AG04450 (cell line): Measurements from ENCODE around the gene SMYD2. TPM values are rescaled to one million over a fixed set of nuclear protein-coding genes. Genes with fewer than 3 reads are reported as not detected.

Source experiments
- CTCF ChIA-PET: fragments of 300-600, 350-600 bp; formaldehyde crosslinking; extraction: SDS; loops from one replicate; lab custom pipeline; 2022; ENCODE audit warnings: antibody characterized with exemption, inconsistent platforms; lab: Charles Lee
- POLR2A ChIA-PET: fragments of 350-600 bp; formaldehyde crosslinking; extraction: SDS; loops from one replicate; lab custom pipeline; 2021; ENCODE audit warnings: antibody characterized with exemption, inconsistent platforms; lab: Yijun Ruan, JAX
- DNase-seq: peaks from one replicate; pipeline ENCODE4 v3.0.0-alpha.2; 2011; ENCODE audit warnings: low read depth, low spot score
- H3K27ac ChIP-seq: one replicate; pipeline ENCODE4 v1.5.1; 2012; ENCODE audit warnings: low read depth, low read length, control low read depth
- H3K27me3 ChIP-seq: one replicate; pipeline ENCODE4 v1.6.0; 2012; ENCODE audit warnings: low read length; ENCODE audit not compliant: control insufficient read depth, insufficient read depth
- H3K4me3 ChIP-seq: 2 replicates; pipeline ENCODE4 v1.5.1; 2011; ENCODE audit warnings: mild to moderate bottlenecking, low read depth, low read length, control low read depth
- H3K9me3 ChIP-seq: 2 replicates; pipeline ENCODE4 v1.5.1; 2012; ENCODE audit warnings: low read length; ENCODE audit not compliant: control insufficient read depth, insufficient read depth
- polyA plus RNA-seq: library from polyadenylated mRNA; depleted of rRNA; stranded (reverse); fragments of >200 nt; gene quantifications from 2 replicates; pipeline ENCODE4 v1.2.3, GENCODE V29; 2011
- TF ChIP-seq, protein P1 (sequence below): IDR thresholded peaks from 2 replicates; pipeline ENCODE4 v1.5.1; 2011; ENCODE audit warnings: low read depth, low read length, control low read depth, inconsistent platforms

Gene SMYD2
- polyA plus RNA-seq, 1 experiment: 54.7 TPM

DNA sequence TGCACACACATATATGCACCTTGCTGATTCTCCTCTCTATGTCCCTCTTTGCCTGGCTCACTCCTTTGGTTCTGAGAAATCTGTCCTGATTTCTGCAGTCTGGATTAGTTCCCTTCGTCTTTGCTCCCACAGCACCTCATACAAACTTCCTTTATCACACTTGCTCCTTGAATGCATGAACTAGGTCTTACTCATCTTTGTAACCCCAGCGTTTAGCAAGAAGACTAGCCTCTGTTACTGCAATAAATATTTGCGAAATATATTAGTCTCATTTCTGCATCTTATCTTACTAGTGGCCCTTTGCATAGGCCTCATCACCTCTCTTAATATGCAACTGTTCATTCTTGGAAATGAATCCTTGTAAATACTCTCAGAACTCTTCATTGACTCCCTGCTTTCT, 11.4 kb downstream of the SMYD2 start:
- no peak overlapping the region for H3K27ac ChIP-seq
- H3K4me3 ChIP-seq: no peak overlapping the region
- no peaks in the 10 kb centered on the region for H3K27me3 ChIP-seq
- no peak for DNase-seq
- ChIA-PET CTCF (interaction anchor here (0.7 to 3.6 kb wide), 3 partner anchors 31 to 40 kb away, joined by 4 to 29 read pairs (median 16); no protein-coding TSS in a partner anchor), POLR2A (no interaction called here)
- no peaks in the 10 kb centered on the region for H3K9me3 ChIP-seq
- TF ChIP-seq, protein P1, sequence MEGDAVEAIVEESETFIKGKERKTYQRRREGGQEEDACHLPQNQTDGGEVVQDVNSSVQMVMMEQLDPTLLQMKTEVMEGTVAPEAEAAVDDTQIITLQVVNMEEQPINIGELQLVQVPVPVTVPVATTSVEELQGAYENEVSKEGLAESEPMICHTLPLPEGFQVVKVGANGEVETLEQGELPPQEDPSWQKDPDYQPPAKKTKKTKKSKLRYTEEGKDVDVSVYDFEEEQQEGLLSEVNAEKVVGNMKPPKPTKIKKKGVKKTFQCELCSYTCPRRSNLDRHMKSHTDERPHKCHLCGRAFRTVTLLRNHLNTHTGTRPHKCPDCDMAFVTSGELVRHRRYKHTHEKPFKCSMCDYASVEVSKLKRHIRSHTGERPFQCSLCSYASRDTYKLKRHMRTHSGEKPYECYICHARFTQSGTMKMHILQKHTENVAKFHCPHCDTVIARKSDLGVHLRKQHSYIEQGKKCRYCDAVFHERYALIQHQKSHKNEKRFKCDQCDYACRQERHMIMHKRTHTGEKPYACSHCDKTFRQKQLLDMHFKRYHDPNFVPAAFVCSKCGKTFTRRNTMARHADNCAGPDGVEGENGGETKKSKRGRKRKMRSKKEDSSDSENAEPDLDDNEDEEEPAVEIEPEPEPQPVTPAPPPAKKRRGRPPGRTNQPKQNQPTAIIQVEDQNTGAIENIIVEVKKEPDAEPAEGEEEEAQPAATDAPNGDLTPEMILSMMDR: no peak

DNA sequence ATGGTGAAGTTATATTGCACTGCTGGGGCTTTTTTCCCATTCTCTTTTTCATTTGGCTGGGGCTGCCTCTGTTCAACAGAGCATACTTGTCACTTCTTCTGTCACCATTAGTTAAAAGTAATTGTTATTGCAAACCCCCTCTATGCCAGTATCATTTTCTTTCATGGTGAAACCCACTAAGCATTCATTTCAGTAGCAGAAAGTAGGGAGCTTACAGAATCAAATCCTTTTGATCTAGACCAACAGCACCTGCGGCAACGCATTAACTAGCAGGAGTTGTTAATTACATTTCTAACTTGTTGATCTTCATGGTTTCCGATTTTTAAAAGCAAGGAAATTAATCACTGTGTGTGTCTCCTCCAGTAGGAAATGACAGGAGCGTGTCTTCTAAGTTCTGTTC, 15.0 kb downstream of the SMYD2 start:
- no peaks in the 10 kb centered on the region for H3K27me3 ChIP-seq
- TF ChIP-seq, protein P1: no peak
- H3K27ac ChIP-seq: no peak overlapping the region
- no peak overlapping the region for H3K4me3 ChIP-seq
- ChIA-PET POLR2A (interaction anchor here (1.2 kb wide), 1 partner anchor 15 kb away, joined by 3 read pairs; the partner anchor contains the start of gene SMYD2), CTCF (interaction anchor here (1.0 to 4.2 kb wide), 2 partner anchors 35 to 36 kb away, joined by 3 to 28 read pairs; no protein-coding TSS in a partner anchor)
- no peaks in the 10 kb centered on the region for H3K9me3 ChIP-seq
- DNase-seq: no peak

DNA sequence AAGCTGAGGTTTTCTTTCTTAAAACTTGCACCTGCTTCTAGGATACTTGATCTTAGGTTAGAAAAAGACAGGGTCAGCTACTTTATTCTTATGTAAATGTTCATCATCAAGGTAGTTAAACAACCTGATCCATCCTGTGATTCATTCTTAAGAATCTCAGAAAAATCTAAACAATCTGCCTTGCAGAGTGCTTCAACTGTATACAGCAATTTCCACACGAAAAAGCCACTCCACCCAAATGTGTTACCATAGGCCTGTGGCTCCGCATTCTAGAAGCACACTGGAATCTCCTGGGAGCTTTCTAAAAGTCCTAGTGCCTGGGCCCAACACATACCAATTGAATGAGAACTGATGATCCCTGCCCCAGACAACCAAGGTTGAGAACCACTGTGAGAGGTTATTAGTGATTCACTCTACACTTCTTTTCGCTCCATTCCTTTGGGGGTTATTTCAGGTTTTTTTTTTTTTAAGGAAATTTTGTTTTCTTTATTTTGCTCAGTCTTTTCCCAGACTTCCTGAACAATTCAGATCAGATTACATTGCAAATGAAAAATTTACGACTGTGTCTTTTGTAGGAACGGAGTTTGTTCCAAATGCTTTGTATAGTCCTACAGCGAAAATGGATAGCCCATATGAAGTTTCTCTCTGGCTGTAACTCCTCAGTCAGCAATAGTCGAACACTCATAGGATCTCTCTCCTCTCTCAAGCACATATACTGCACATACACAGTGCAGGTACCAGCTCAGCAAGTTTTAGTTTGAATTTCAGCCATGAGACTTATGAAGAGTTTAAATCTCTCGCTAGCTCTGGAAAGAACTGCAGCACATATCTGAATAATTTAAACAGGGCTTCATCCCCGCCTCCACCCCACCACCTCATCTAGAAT, 16.1 kb downstream of the SMYD2 start:
- ChIA-PET CTCF (interaction anchor here (1.7 to 4.2 kb wide), 2 partner anchors 19 to 36 kb away, joined by 3 to 28 read pairs; no protein-coding TSS in a partner anchor), POLR2A (interaction anchor here (0.6 to 1.2 kb wide), 2 partner anchors 16 to 19 kb away, joined by 3 to 4 read pairs; partner anchors contain the start of gene SMYD2)
- no peaks in the 10 kb centered on the region for H3K27me3 ChIP-seq
- H3K4me3 ChIP-seq: no peak overlapping the region
- TF ChIP-seq, protein P1: no peak
- H3K27ac ChIP-seq: peak overlapping the region; percentile 21
- no peaks in the 10 kb centered on the region for H3K9me3 ChIP-seq
- DNase-seq: peak; percentile 67

DNA sequence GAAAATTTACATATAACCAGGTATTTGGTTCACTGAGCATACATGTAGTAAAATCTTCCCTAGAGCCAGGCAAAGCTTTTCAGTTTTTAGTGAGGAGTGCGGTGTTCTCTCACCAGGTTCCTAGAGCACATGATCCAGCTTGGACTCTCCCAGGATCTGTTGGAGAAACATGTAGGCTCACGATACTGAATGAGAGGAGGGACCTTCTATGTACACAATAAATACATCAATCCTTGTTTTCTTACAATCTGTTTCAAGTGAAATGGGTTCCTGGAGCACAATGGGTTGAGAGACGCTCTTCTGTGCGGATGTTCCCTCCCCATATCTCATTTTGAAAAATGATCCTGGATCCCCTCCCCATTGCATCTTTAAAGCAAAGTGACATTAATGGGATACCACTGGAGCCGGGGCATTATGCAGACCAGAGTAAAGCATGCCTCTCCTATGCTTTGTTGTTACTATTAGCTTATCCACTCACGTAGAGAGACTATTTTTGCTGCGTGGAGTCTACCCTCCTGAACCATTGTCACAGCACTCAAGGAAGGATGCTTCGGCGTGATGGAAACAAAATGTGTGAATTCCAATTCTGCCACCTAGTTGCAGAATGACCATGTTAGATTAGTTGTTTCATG, 19.3 kb downstream of the SMYD2 start:
- TF ChIP-seq, protein P1: no peak
- DNase-seq: no peak
- Histone ChIP-seq H3K4me3 (no peak overlapping the region), H3K27me3 (no peaks in the 10 kb centered on the region), H3K27ac (no peak overlapping the region), H3K9me3 (no peaks in the 10 kb centered on the region)
- CTCF ChIA-PET: interaction anchor here (0.6 to 2.6 kb wide), 6 partner anchors 32 to 1192 kb away, joined by 3 to 15 read pairs (median 6); no protein-coding TSS in a partner anchor
- POLR2A ChIA-PET: interaction anchor here (0.7 kb wide), 1 partner anchor 19 kb away, joined by 3 read pairs; the partner anchor contains the start of gene SMYD2
